GM18499 (cell line): ENCODE measurements around the gene SNX1.
"Not testable (repeated sequence)": the region's sequence is repeated elsewhere in the genome, so short reads cannot be mapped to it uniquely, and the experiment has no call there.

Source experiments
- ATAC-seq: cut with Tn5 transposase; IDR thresholded peaks from one replicate; pipeline ENCODE4 v1.9.1; 2021; ENCODE audit warnings: moderate number of reproducible peaks; ENCODE audit not compliant: insufficient read depth, unreplicated experiment

The SNX1 gene

GRCh38 chr15:64110950-64111678 is 15.3 kb downstream of the SNX1 start:
- ATAC-seq, result no peak

GRCh38 chr15:64111679-64112050 is 15.9 kb downstream of the SNX1 start:
- no peak for ATAC-seq

- no peak for ATAC-seq
Measured at GRCh38 chr15:64112073-64112772, 16.4 kb downstream of the SNX1 start.

GRCh38 chr15:64112904-64113303 is 17.1 kb downstream of the SNX1 start:
- ATAC-seq, result no peak

- no peak for ATAC-seq
Measured at GRCh38 chr15:64117759-64118487, 22.1 kb downstream of the SNX1 start.

- ATAC-seq, result not testable (repeated sequence)
Measured at GRCh38 chr15:64120322-64120721, 24.5 kb downstream of the SNX1 start.

- no peak for ATAC-seq
Measured at GRCh38 chr15:64121614-64122013, 25.8 kb downstream of the SNX1 start.

GRCh38 chr15:64122444-64122843 is 26.7 kb downstream of the SNX1 start:
- ATAC-seq, result no peak

GRCh38 chr15:64122936-64123351 is 27.2 kb downstream of the SNX1 start:
- no peak for ATAC-seq

GRCh38 chr15:64125978-64126377 is 30.2 kb downstream of the SNX1 start:
- no peak for ATAC-seq

- ATAC-seq, result no peak
Measured at GRCh38 chr15:64127521-64128270, 31.9 kb downstream of the SNX1 start.

- no peak for ATAC-seq
Measured at GRCh38 chr15:64130159-64130558, 34.4 kb downstream of the SNX1 start.

- ATAC-seq, result no peak
Measured at GRCh38 chr15:64131547-64131946, 35.8 kb downstream of the SNX1 start.

GRCh38 chr15:64132217-64132616 is 36.4 kb downstream of the SNX1 start:
- no peak for ATAC-seq

GRCh38 chr15:64133623-64134344 is 38.0 kb downstream of the SNX1 start:
- ATAC-seq, result no peak

- no peak for ATAC-seq
Measured at GRCh38 chr15:64134345-64134829, 38.6 kb downstream of the SNX1 start.

- ATAC-seq, result no peak
Measured at GRCh38 chr15:64136347-64136746, 40.6 kb downstream of the SNX1 start.

GRCh38 chr15:64137226-64137833 is 41.5 kb downstream of the SNX1 start:
- ATAC-seq, result no peak

- no peak for ATAC-seq
Measured at GRCh38 chr15:64138331-64138941, 42.7 kb downstream of the SNX1 start.
